Adrenal gland (tissue), 12 donors: ENCODE measurements around the gene SPINT2. TPM values are rescaled to one million over a fixed set of nuclear protein-coding genes. Genes with fewer than 3 reads are reported as not detected.

Experiments used
- DNase-seq, 7 donors: peaks; one replicate each; pipeline ENCODE4 v3.0.0-alpha.2; 2019 to 2020
- H3K27ac ChIP-seq, 5 donors: fragments of 200-600 bp; sonication (generic) in 4 of 5; 1 replicate in 3 of 5; 2 replicates in 2 of 5; pipeline versions ENCODE4 v1.5.1 to v1.8.0; 2016 to 2020; ENCODE audit warnings: mild to moderate bottlenecking in 1 of 5
- H3K27me3 ChIP-seq: fragments of 200-600 bp; 2 replicates; pipeline ENCODE4 v1.8.0; 2021
- H3K36me3 ChIP-seq, 2 donors: fragments of 200-600 bp; replicated peaks in 1 of 2; 1 replicate in 1 of 2; 2 replicates in 1 of 2; pipeline versions ENCODE4 v1.5.1 to v1.8.0; 2018 to 2022
- H3K4me1 ChIP-seq, 2 donors: fragments of 200-600 bp; replicated peaks in 1 of 2; 1 replicate in 1 of 2; 2 replicates in 1 of 2; pipeline versions ENCODE4 v1.5.1 to v1.8.0; 2018 to 2021
- H3K4me3 ChIP-seq, 4 donors: fragments of 200-600 bp; sonication (generic) in 3 of 4; one replicate each; pipeline ENCODE4 v1.5.1; 2016 to 2018
- H3K9me3 ChIP-seq, 3 donors: fragments of 200-600 bp; sonication (generic) in 1 of 3; replicated peaks in 1 of 3; 1 replicate in 2 of 3; 2 replicates in 1 of 3; pipeline versions ENCODE4 v1.5.1 to v1.8.0; 2016 to 2021
- CTCF ChIP-seq, 6 experiments: fragments of 450-650 bp in 4 of 6; fragments of 200-600 bp in 2 of 6; sonication (generic) in 1 of 6; IDR thresholded peaks; 1 replicate in 5 of 6; 2 replicates in 1 of 6; pipeline versions ENCODE4 v1.5.1 to v1.8.0; 2016 to 2021; ENCODE audit warnings: antibody characterized with exemption in 6 of 6, mild to moderate bottlenecking in 2 of 6, moderate library complexity in 1 of 6
- POLR2A ChIP-seq, 2 donors: fragments of 450-650 bp; IDR thresholded peaks; one replicate each; pipeline ENCODE4 v1.6.1; 2017; ENCODE audit warnings: antibody characterized with exemption in 2 of 2, mild to moderate bottlenecking in 2 of 2, moderate library complexity in 1 of 2
- whole genome bisulfite sequencing, 4 donors: extraction: QIAGEN DNeasy Blood & Tissue Kit in 2 of 4; methylation state at CpG; one replicate each; pipeline versions ENCODE4 v1.1.5 to v1.1.7; 2013 to 2017; 5-methylcytosine and 5-hydroxymethylcytosine counted together
- intact Hi-C, 2 donors: fragments of 100-400 bp; cut with DNase I; formaldehyde crosslinking; loops; one replicate each; pipeline versions ENCODE4 v1.14.1 to v1.15.0; 2022 to 2023
- polyA plus RNA-seq, 3 donors: library from polyadenylated mRNA; stranded (reverse); fragments of 200-250 nt in 2 of 3; fragments of 350-450 nt in 1 of 3; fragmentation: Illumina TruSeq in 1 of 3; extraction: RNeasy Lipid Tissue Mini Kit (QIAGEN cat#74804) in 1 of 3; gene quantifications; one replicate each; pipeline ENCODE4 v1.2.3, GENCODE V29; 2013 to 2014
- total RNA-seq, 9 donors: library from RNA; depleted of rRNA in 4 of 9; stranded (reverse); fragments of >200 nt in 4 of 9; fragments of 120-200 nt in 1 of 9; fragmentation: NEBNext Ultra II Directional in 1 of 9; extraction: Animal tissue kit (Norgen Biotek cat#: 25700) in 1 of 9; gene quantifications; one replicate each; pipeline versions ENCODE4 v1.1.0 to v1.2.4, GENCODE V29; 2013 to 2023
- donor health status: healthy with polysubstance abuse.
- donor health status: Bipolar disorder and iron deficiency.
- donor health status: DM: yes; HTN: yes; CAD: no.
- donor health status: DM: no; HTN: no; CAD: no.
- donor health status: DM: no; HTN: no; CAD: no.
- donor health status: DM: yes; HTN: yes; CAD: no.

Gene SPINT2
- total and polyA plus RNA-seq, 12 donors: 33.4 to 233 (median 68.8) TPM

GRCh38 chr19:38266981-38267597 is 2.7 kb downstream of the SPINT2 start:
- Histone ChIP-seq H3K27ac (peak overlapping the region in 3 of 5 donors; percentile 33 to 66 (median 60)), H3K27me3 (no peaks in the 10 kb centered on the region), H3K4me3 (no peak overlapping the region), H3K4me1 (peaks cover 11 to 40% of the 10 kb centered on the region in 2 donors), H3K9me3 (no peaks in the 10 kb centered on the region), H3K36me3 (no peaks in the 10 kb centered on the region)
- WGBS, 4 donors: 52 to 63% (median 62%) methylated on average over 12 of the region's 12 CpGs
- DNase-seq: no peak
- intact Hi-C loops: no loop called here
- no peak for TF ChIP-seq POLR2A (IDR thresholded peaks at IDR 0.05)
- no peak for TF ChIP-seq CTCF (IDR thresholded peaks at IDR 0.05)

GRCh38 chr19:38267761-38268483 is 3.5 kb downstream of the SPINT2 start:
- intact Hi-C loops: no loop called here
- Histone ChIP-seq H3K36me3 (no peaks in the 10 kb centered on the region), H3K27ac (peak overlapping the region in 2 of 5 donors; percentile 60 to 66), H3K4me3 (no peak overlapping the region), H3K27me3 (no peaks in the 10 kb centered on the region), H3K4me1 (peaks cover 11 to 40% of the 10 kb centered on the region in 2 donors), H3K9me3 (no peaks in the 10 kb centered on the region)
- no peak for TF ChIP-seq POLR2A (IDR thresholded peaks at IDR 0.05)
- no peak for TF ChIP-seq CTCF (IDR thresholded peaks at IDR 0.05)
- DNase-seq: no peak
- WGBS, 4 donors: 76 to 86% (median 81%) methylated on average over 12 of the region's 12 CpGs

GRCh38 chr19:38268539-38268938 is 4.2 kb downstream of the SPINT2 start:
- Histone ChIP-seq H3K9me3 (no peaks in the 10 kb centered on the region), H3K27ac (no peak overlapping the region), H3K4me1 (peaks cover 11 to 40% of the 10 kb centered on the region in 2 donors), H3K4me3 (no peak overlapping the region), H3K27me3 (no peaks in the 10 kb centered on the region), H3K36me3 (no peaks in the 10 kb centered on the region)
- DNase-seq: no peak
- WGBS, 4 donors: 72 to 92% (median 83%) methylated on average over 8 of the region's 8 CpGs
- intact Hi-C loops: no loop called here
- TF ChIP-seq CTCF (IDR thresholded peaks at IDR 0.05) (no peak), POLR2A (IDR thresholded peaks at IDR 0.05) (no peak)

- H3K36me3 ChIP-seq: no peaks in the 10 kb centered on the region
- WGBS, 4 donors: 50 to 78% (median 63%) methylated on average over 5 of the region's 5 CpGs
- H3K27me3 ChIP-seq: no peaks in the 10 kb centered on the region
- intact Hi-C loops: no loop called here
- no peak overlapping the region for H3K4me3 ChIP-seq
- TF ChIP-seq CTCF (IDR thresholded peaks at IDR 0.05) (no peak), POLR2A (IDR thresholded peaks at IDR 0.05) (no peak)
- peak overlapping the region in 2 of 5 donors; percentile 52 to 62 for H3K27ac ChIP-seq
- H3K4me1 ChIP-seq: peaks cover 8 to 41% of the 10 kb centered on the region in 2 donors
- peak in 3 of 7 donors; percentile 59 to 71 (median 62) for DNase-seq
- no peaks in the 10 kb centered on the region for H3K9me3 ChIP-seq
Measured at GRCh38 chr19:38270587-38271167, 6.3 kb downstream of the SPINT2 start.
